CMK (cell line): Measurements from ENCODE around the gene GPR161.

Experiments used
- DNase-seq: peaks from one replicate; pipeline ENCODE4 v3.0.0-alpha.2; 2010; ENCODE audit warnings: low read depth

GPR161 gene

DNA sequence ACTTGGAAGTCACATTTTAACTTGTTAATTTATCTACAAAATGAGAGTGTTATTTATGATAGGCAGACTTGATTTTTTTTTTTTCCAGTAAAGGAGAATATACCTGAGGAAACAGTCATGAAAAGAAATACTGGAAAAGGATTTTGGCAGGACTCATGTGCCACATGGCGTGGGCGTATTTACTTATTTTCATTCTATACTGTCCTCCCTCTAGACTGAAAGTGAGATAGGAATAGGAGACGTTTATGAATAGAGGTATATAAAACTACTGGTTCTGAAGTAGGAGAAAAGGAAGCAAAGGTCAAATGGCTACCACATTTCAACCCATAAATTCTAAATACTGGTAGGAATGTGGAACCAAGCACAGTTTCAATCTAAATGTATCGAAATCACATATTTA, 105.1 kb downstream of the GPR161 start:
- no peak for DNase-seq

DNA sequence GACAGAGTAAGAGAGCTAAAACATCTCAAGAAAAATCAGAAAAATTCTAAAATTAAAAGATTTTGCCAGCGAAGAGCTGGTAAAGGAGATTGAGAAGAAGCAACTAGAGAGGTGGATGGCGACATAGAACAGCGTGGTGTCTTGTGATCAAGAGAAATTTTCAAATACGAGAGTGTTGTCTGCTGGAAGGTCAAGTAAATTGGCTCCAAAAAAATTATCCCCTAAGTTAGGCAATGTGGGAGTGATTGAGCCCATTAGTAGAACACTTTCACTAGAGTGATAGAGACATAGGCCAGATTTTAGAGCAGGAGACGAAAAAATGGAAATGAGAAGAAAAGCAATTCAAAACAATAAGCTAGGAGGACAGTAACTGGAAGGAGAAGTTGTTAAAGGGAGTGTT, 105.5 kb downstream of the GPR161 start:
- DNase-seq = no peak
